ENCODE measurements around the gene NRG2. TPM values are rescaled to one million over a fixed set of nuclear protein-coding genes. Genes with fewer than 3 reads are reported as not detected.

Gene NRG2
- total and polyA plus RNA-seq, 2 donors (not counting 3 experiments of a cell fraction or from before 2014, with no cell fraction given): 0.26 to 0.42 TPM

- intact Hi-C loops (cut with micrococcal nuclease): no loop called here
- Histone ChIP-seq H3K27ac (ENCODE audit: insufficient read depth, low read depth, low read length) (no peak overlapping the region), H3K36me3 (ENCODE audit: control insufficient read depth in 2 of 2, extremely low read depth in 1 of 2, insufficient read depth in 2 of 2, low read length in 2 of 2) (no peaks in the 10 kb centered on the region), H3K9ac (replicated peaks; ENCODE audit: extremely low read depth, insufficient read depth, low read length) (no peak overlapping the region), H3K79me2 (ENCODE audit: control insufficient read depth, insufficient read depth, low read length) (no peaks in the 10 kb centered on the region), H3K27me3 (ENCODE audit: control insufficient read depth in 2 of 2, insufficient read depth in 2 of 2, low read length in 2 of 2) (peaks cover 22 to 32% of the 10 kb centered on the region in 2 experiments), H4K20me1 (replicated peaks; ENCODE audit: control insufficient read depth, extremely low read depth, insufficient read depth, low read length) (no peaks in the 10 kb centered on the region), H3K4me1 (ENCODE audit: control insufficient read depth, extremely low read depth, insufficient read depth, low read length) (no peaks in the 10 kb centered on the region), H2AFZ (ENCODE audit: low read depth, low read length) (no peak overlapping the region), H3K9me3 (replicated peaks; ENCODE audit: control insufficient read depth, insufficient read depth, low read length) (no peaks in the 10 kb centered on the region), H3K4me3 (replicated peaks in 1 of 3; ENCODE audit: insufficient read depth in 1 of 3, low read depth in 1 of 3, low read length in 3 of 3) (no peak overlapping the region), H3K4me2 (ENCODE audit: insufficient read depth, low read length) (no peak overlapping the region), H3K9me1 (replicated peaks; ENCODE audit: control insufficient read depth, extremely low read depth, insufficient read depth, low read length) (no peaks in the 10 kb centered on the region)
- TF ChIP-seq GATA2 (IDR thresholded peaks at IDR 0.05; ENCODE audit: insufficient read depth, insufficient read length, low read depth, low read length) (no peak), POLR2AphosphoS5 (IDR thresholded peaks at IDR 0.05; ENCODE audit: insufficient read depth, low read depth, low read length) (no peak), FOS (IDR thresholded peaks at IDR 0.05; ENCODE audit: borderline replicate concordance, insufficient read depth, low read length) (no peak), MAX (IDR thresholded peaks at IDR 0.05; ENCODE audit: insufficient read depth, insufficient read length) (no peak), MYC (IDR thresholded peaks at IDR 0.05; ENCODE audit: low read depth, low read length) (no peak), POLR2A (IDR thresholded peaks at IDR 0.05; ENCODE audit: low read depth, low read length) (no peak), JUN (IDR thresholded peaks at IDR 0.05; ENCODE audit: borderline replicate concordance, insufficient read depth, insufficient read length, low read depth) (no peak), EZH2 (IDR thresholded peaks at IDR 0.05; ENCODE audit: borderline replicate concordance, low read depth, low read length, severe bottlenecking) (no peak), CTCF (IDR thresholded peaks at IDR 0.05; ENCODE audit: extremely low read depth in 1 of 2, insufficient read depth in 1 of 2, low read depth in 1 of 2, low read length in 2 of 2) (no peak)
- FAIRE-seq (no peak), DNase-seq (ENCODE audit: low read depth, low spot score) (no peak)
- CTCF ChIA-PET: no interaction called here
- no TSS peak for BruUV-seq (replicated peaks)
- POLR2A ChIA-PET: no interaction called here
- dilution Hi-C loops (cut with MboI; ENCODE audit: extremely low pct_ligation_motif_present, low sequenced_read_pairs): no loop called here
Observed at GRCh38 chr5:139930406-139930805, 112.7 kb downstream of the NRG2 start.

All from endothelial cell of umbilical vein (primary cell).